MM.1S (cell line): ENCODE measurements around the gene RSF1.

Experiments used
- EZH2 ChIP-seq: fragments of 300-600 bp; sonication (generic); optimal IDR thresholded peaks from 2 replicates; pipeline ENCODE3; 2017; ENCODE audit warnings: low read depth, mild to moderate bottlenecking, antibody characterized with exemption, low read length, mixed read lengths
- TF ChIP-seq, protein P1 (sequence below): fragments of 300-600 bp; sonication (generic); IDR thresholded peaks from 2 replicates; pipeline ENCODE4 v1.5.1; 2016; ENCODE audit warnings: antibody characterized with exemption, low read length, mixed read lengths

DNA sequence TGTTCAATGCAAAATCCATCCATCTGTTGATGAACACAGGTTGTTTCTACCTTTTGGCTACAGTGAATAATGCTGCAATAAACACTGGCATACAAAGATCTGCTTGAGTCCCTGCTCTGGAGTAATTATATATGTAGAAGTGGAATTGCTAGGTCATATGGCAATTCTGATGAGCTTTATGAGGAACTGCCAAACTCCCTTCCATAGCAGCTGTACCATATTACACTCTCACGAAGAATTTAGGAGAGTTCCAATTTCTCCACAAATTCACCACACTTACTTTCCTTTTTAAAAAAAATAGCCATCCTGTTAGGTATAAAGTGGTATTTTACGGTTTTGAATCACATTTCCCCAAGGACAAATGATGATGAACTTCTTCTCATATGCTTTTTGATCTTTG, 62.2 kb downstream of the RSF1 start:
- TF ChIP-seq EZH2, result no peak
- TF ChIP-seq, protein P1, sequence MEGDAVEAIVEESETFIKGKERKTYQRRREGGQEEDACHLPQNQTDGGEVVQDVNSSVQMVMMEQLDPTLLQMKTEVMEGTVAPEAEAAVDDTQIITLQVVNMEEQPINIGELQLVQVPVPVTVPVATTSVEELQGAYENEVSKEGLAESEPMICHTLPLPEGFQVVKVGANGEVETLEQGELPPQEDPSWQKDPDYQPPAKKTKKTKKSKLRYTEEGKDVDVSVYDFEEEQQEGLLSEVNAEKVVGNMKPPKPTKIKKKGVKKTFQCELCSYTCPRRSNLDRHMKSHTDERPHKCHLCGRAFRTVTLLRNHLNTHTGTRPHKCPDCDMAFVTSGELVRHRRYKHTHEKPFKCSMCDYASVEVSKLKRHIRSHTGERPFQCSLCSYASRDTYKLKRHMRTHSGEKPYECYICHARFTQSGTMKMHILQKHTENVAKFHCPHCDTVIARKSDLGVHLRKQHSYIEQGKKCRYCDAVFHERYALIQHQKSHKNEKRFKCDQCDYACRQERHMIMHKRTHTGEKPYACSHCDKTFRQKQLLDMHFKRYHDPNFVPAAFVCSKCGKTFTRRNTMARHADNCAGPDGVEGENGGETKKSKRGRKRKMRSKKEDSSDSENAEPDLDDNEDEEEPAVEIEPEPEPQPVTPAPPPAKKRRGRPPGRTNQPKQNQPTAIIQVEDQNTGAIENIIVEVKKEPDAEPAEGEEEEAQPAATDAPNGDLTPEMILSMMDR, result no peak
